Adipose tissue (tissue), 3 donors: ENCODE measurements around the gene UTS2R. TPM values are rescaled to one million over a fixed set of nuclear protein-coding genes. Genes with fewer than 3 reads are reported as not detected.

ENCODE experiments used
- H3K27ac ChIP-seq: one replicate; pipeline ENCODE4 v1.5.1; 2013; ENCODE audit warnings: low read depth, low read length
- WGBS, 3 donors: extraction: QIAGEN DNeasy Blood & Tissue Kit; methylation state at CpG; one replicate each; pipeline ENCODE4 v1.1.7; 2013; 5-methylcytosine and 5-hydroxymethylcytosine counted together
- polyA plus RNA-seq, 3 donors: library from polyadenylated mRNA; stranded (reverse); fragments of 200-250 nt; gene quantifications; one replicate each; pipeline ENCODE4 v1.2.3, GENCODE V29; 2013
- donor health status: healthy with polysubstance abuse.
- donor health status: Bipolar disorder and iron deficiency.
- donor health status: healthy.

Gene UTS2R
- polyA plus RNA-seq, 3 donors, result 0.32 TPM; not detected in 2

DNA sequence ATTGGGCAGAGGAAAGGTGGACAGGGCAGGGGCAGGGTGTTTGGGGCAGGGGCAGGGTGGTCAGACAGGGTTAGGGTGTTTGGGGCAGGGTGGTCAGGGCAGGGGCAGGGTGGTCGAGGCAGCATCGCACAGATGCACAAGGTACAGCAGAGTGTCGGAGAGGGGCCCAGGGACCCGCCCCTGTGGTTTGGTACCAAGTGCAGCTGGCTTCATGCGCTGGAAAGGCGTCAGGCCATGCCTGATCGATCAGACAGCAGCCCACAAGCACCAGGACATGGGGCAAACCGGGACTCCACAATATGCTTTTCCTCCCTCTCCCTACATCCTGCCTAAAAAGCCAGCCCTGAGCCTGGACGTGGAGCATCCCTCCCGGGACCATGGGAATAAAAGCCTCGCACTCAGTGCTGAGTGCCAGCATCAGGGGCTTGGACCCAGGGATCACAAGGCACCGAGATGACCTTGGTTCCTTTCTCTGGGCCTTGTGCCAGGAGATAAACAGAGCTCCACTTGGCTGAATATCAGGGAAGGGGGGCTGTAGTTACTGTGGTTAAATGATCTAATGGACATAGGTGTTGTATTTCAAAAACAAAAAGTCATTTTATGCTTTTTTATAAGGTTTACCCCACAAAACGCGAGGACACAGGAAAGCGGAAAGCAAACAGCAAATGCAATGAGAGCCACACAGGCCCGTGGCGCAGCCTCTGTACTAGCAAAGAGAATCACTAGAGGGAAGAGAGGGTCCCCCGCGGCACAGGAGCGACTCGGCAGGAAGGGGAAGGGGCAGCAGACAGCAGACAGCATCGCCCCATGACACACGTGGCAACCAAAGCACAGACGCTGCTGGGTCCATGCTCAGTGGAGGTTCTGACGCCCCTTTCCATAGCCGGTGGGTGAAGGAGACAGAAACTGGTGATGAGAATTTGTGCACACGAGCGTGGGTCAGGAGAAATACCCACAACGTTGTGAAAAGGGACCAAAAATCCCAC is 41.3 kb downstream of the UTS2R start:
- WGBS, 3 donors, result 56 to 92% (median 87%) methylated on average over 27 to 29 of the region's 29 CpGs
- no peak overlapping the region for H3K27ac ChIP-seq

DNA sequence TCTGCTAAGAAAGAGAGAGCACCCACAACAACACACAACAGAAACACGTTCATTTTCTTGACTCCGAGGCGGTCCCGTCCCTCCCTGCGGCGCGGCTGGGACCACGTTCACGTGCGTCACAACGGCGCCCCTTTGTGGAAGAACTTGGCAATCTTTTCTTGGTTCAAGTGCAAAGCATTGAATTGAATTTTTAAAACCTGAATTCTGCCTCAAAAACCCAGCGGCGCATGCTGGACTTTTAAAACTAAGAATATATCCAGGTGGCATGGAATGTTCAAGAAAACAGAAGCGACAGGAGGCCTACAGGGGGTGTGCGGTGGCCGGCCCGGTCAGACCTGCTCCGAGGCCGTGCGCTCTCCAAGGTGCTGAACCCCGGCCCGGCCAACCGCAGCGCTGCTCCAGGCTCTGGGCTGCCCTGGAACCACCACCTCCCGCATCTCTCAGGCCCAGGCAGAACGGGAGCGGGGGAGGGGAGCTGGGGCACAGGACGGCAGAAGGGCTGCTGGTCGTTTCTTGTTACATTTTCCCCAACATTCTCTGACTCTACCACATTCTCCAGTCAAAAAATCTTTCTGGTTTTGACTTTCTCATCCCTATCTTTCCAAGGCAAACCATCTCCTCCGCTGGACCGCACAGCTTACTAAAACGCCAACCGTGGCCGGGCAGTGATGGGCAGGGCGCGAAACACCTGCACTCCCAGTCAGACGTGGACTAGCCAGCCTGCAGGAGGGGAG is 43.1 kb downstream of the UTS2R start:
- WGBS, 3 donors, result 23 to 26% (median 26%) methylated on average over 38 of the region's 38 CpGs
- H3K27ac ChIP-seq, result no peak overlapping the region

DNA sequence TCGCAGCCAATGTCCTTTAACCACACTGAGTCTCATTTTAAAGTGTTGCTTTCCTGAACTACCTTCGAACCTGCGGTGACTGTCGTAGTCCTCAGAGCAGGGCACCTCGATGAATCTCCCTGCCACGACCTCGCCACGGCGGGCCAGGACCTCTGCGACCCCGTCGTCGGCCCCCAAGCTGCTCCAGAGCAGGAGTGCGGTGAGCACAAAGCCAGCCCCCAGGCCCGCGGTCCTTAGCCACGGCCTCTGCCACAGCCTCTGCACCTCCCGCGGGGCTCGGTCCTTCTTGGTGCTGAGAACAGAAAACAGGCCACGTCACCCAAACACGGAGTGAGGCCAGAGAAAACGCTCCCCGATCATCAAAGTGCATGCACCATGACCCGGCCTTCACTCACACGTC is 43.8 kb downstream of the UTS2R start:
- 90 to 93% (median 92%) methylated on average over 26 of the region's 26 CpGs for WGBS, 3 donors
- H3K27ac ChIP-seq, result no peak overlapping the region

DNA sequence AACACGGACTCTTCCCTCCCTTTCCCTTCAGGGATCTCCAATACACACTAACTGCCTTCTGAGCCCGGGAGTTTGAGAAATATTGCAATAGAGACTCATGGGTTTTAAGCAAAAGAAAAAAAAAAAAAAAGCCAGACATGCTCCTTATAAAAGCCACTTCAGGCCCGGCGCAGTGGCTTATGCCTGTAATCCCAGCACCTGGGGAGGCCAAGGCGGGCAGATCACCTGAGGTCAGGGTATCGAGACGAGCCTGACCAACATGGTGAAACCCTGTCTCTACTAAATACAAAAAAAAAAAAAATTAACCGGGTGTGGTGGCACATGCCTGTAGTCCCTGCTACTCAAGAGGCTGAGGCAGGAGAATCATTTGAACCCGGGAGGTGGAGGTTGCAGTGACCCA is 44.2 kb downstream of the UTS2R start:
- H3K27ac ChIP-seq, result no peak overlapping the region
- 84 to 97% (median 93%) methylated on average over 9 of the region's 9 CpGs for WGBS, 3 donors

DNA sequence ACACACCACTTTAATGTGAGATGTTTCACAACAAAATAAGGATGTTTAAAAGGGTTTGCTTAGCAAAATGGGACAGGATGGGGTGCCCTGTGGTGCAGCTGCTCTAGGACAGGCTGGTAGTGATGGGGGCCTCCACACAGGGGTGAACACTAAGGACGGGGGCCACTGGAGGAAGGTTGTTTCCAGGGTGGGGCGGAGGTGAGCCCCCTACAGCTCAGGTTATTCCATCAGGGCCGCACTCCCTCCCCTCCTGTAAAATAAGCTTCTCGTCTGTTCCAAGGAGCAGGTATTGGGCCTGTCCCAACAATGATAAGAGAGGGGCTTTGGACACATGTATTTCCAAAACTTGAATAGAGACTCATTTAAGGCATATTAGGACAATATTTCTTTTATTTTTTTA is 44.7 kb downstream of the UTS2R start:
- 93 to 94% (median 94%) methylated on average over 4 of the region's 4 CpGs for WGBS, 3 donors

DNA sequence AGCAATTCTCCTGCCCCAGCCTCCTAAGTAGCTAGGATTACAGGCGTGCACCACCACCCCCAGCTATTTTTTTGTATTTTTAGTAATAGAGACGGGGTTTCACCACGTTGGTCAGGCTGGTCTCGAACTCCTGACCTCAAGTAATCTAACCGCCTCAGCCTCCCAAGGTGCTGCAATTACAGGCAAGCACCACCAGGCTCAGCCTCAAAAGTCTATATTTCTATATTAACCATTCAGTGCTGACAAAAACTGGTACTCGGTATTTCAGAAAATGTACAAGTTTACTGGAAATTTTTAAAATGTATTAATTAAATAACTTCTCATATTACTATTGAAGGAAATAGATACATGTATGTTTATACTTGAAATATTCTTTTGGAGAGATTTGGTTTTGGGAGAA is 45.2 kb downstream of the UTS2R start:
- 88 to 95% (median 88%) methylated on average over 6 of the region's 6 CpGs for WGBS, 3 donors

More for the DNA sequence above, 44.7 kb downstream of the UTS2R start:
- H3K27ac ChIP-seq, result no peak overlapping the region

DNA sequence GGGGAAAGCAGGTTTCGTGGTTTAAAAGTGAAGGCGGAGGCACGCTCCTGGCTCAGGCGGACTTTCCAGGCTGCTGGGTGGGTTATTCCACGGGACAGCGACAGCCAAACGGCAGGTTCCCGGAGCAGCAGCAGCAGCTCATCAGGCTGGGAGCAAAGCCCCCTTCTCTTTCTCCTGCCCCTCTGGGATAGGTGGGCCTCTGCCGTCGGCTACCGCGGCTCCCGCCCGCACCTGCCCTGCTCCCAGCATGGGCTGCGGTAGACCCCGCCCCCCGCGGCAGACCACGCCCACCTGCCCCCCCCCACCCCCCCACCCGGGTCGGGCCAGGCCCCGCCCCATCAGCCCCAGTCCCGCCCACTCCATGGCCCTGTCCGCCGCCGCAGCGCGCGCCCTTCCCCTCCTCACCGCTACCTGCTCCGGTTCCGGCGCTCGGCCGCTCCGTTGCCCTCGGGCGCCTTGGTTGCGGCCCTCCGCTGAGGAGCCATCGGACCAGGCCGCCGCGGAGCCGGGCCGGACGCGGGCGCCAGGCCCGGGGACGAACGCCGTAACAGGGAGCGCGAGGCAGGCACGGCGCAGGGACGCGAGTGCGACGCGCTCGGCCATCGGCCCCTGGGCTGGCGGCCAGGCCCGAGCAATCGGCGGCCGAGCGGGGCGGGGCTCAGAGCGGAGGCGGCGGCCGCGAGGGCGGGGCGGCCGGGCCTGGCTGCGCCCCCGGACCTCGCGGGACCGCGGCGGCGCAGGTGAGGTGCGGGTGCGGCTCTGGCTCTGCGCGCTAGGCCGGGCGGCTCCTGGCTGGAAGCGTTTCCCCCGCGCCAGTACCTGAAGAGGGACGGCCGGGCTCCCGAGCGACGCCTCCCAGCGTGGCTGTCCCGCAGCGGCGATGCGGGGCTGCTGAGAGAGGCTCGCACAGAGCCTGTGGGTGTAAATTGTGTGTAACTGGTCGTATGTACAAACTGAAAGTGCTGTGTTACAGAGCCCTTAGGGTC is 46.7 kb downstream of the UTS2R start, which contains the start of the genes HEXD and OGFOD3:
TSS of gene HEXD (plus strand) at position 347 of the 986 bp plus-strand sequence. CDS start 1,453 bp downstream, outside the sequence.
TSS of gene OGFOD3 (minus strand) at position 586 of the 986 bp plus-strand sequence. CDS start at position 485, 101 bp downstream.
- H3K27ac ChIP-seq, result no peak within 1 kb of the TSS
- WGBS, 3 donors, result 1% methylated on average over 71 to 108 of the region's 108 CpGs

More for the DNA sequence above, 45.2 kb downstream of the UTS2R start:
- H3K27ac ChIP-seq, result no peak overlapping the region

DNA sequence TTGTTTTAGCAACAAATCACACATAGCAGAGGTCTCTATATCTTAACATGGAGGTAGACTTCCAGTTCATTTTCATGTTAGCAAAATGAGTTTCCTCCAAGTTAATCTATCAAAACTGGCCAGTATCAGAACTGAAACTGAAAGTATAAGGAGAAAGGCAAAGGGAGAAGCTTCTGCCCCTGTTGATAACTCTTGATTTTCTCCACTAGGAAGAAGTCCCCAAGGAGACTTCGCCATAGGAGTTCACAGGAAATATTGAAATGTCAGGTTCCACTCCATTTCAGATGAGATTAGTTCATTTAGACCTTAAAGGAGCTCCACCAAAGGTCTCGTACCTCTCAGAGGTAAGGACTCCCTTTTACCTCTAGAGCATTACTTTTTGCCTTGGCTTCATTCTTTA is 48.0 kb downstream of the UTS2R start:
- H3K27ac ChIP-seq, result no peak overlapping the region
- WGBS, 3 donors, result 57 to 83% (median 61%) methylated on average over 2 of the region's 2 CpGs

DNA sequence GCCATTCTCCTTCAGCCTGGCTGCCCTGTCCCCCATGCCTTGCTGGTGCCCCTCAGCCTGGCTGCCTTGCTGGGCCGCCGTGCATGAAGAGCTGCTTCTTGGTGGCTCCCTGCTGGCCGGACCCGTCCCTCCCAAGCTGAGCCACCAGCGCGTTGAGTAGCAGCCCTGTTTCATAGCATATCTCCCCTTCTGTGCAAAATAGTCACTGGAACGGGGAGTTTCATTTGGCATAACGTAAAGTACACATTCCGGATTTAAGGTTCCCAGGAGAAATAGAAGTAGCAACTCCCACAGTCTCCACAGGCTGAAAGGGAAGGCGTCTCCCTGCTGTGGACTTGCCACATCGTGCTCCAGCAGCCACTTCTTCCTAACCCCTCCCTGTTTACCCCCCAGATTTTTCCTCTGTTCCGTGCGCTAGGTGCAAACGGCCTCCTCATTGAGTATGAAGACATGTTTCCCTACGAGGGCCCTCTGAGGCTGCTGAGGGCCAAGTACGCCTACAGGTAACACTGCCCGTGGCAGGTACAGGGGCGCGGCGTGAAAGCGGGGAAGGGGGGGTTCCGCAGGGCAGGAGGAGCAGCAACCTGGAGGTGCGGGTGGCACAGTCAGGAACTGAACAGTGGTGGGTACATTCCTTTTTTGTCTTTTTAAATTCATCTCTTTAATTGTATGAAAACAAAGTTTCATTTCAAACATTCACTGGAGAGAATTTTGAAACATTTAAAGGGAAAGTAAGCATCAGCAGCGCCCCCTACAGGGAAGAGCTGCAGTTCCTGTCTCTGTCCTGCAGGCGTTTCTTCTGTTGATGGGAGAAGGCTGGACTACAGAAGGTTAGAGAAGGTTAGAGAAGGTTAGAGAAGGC is 52.7 kb downstream of the UTS2R start:
- no peak overlapping the region for H3K27ac ChIP-seq
- WGBS, 3 donors, result 65 to 83% (median 70%) methylated on average over 25 of the region's 25 CpGs

DNA sequence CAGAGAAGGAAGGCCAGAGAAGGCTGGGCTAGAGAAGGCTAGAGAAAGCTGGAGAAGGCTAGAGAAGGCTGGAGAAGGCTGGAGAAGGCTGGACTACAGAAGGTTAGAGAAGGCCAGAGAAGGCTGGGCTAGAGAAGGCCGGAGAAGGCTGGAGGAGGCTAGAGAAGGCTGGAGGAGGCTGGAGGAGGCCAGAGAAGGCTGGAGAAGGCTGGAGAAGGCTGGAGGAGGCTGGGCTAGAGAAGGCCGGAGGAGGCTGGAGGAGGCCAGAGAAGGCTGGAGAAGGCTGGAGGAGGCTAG is 53.2 kb downstream of the UTS2R start:
- WGBS, 3 donors, result 89 to 96% (median 93%) methylated on average over 2 of the region's 2 CpGs
- H3K27ac ChIP-seq, result no peak overlapping the region

Other genes starting within 250 kb of the UTS2R start
- gene CCDC57, start 158.9 kb upstream of the UTS2R start, polyA plus RNA-seq, result 10 to 100 TPM; 22.7 to 23.7 (median 22.9) TPM
- gene SLC16A3, start 142.7 kb upstream of the UTS2R start, polyA plus RNA-seq, result 10 to 100 TPM in 2 of 3 donors, 1 to 10 TPM in 1; 6.5 to 36.7 (median 16.5) TPM
- 100 to 1,000 TPM in 1 of 3 donors, 10 to 100 TPM in 2; 69.1 to 113 (median 90.8) TPM for gene CSNK1D, start 98.1 kb upstream of the UTS2R start, polyA plus RNA-seq
- 1 to 10 TPM; 1.6 to 4.7 (median 1.6) TPM for gene CD7, start 54.2 kb upstream of the UTS2R start, polyA plus RNA-seq
- 10 to 100 TPM in 2 of 3 donors, 1 to 10 TPM in 1; 3.8 to 24.1 (median 16.4) TPM for gene SECTM1, start 38.0 kb upstream of the UTS2R start, polyA plus RNA-seq
- not detected for gene TEX19, start 12.5 kb upstream of the UTS2R start, polyA plus RNA-seq
- gene HEXD, start 46.6 kb downstream of the UTS2R start, polyA plus RNA-seq, result 10 to 100 TPM; 62.8 to 66.8 (median 66.4) TPM
- 10 to 100 TPM; 14.8 to 26.3 (median 18.6) TPM for gene OGFOD3, start 46.8 kb downstream of the UTS2R start, polyA plus RNA-seq
- gene CYBC1, start 79.0 kb downstream of the UTS2R start, polyA plus RNA-seq, result 10 to 100 TPM; 42.5 to 70.0 (median 43.6) TPM
- 10 to 100 TPM; 45.6 to 72.2 (median 51.9) TPM for gene NARF, start 87.0 kb downstream of the UTS2R start, polyA plus RNA-seq
- gene FOXK2, start 148.0 kb downstream of the UTS2R start, polyA plus RNA-seq, result 10 to 100 TPM; 11.3 to 22.0 (median 16.0) TPM